MM.1S (cell line): ENCODE measurements around the gene SERPINA3.

ENCODE experiments used
- DNase-seq: peaks from one replicate; pipeline ENCODE4 v3.0.0-alpha.2; 2015
- H2AFZ ChIP-seq: fragments of 300-600 bp; sonication (generic); 2 replicates; pipeline ENCODE4 v1.6.0; 2016; ENCODE audit warnings: antibody characterized with exemption, low read length
- H3F3A ChIP-seq: fragments of 300-600 bp; sonication (generic); 2 replicates; pipeline ENCODE4 v1.6.1; 2016; ENCODE audit warnings: mild to moderate bottlenecking, antibody characterized with exemption, low read length, moderate library complexity, mixed read lengths; ENCODE audit not compliant: insufficient read depth
- H3K27ac ChIP-seq: fragments of 300-600 bp; sonication (generic); 2 replicates; pipeline ENCODE4 v1.5.1; 2016; ENCODE audit warnings: mild to moderate bottlenecking, low read length
- H3K27me3 ChIP-seq: fragments of 300-600 bp; sonication (generic); replicated peaks from 2 replicates; pipeline ENCODE4 v1.6.0; 2016; ENCODE audit warnings: low read length; ENCODE audit not compliant: insufficient read depth
- H3K36me3 ChIP-seq: fragments of 300-600 bp; sonication (generic); replicated peaks from 2 replicates; pipeline ENCODE4 v1.6.1; 2016; ENCODE audit warnings: mild to moderate bottlenecking, low read length, mixed read lengths; ENCODE audit not compliant: insufficient read depth
- H3K4me1 ChIP-seq: fragments of 300-600 bp; sonication (generic); 2 replicates; pipeline ENCODE4 v1.6.1; 2016; ENCODE audit warnings: low read length, mixed read lengths
- H3K4me2 ChIP-seq: fragments of 300-600 bp; sonication (generic); 2 replicates; pipeline ENCODE4 v1.6.0; 2016; ENCODE audit warnings: low read depth, low read length
- H3K4me3 ChIP-seq: fragments of 300-600 bp; sonication (generic); 2 replicates; pipeline ENCODE4 v1.5.1; 2016; ENCODE audit warnings: low read length, mixed read lengths
- H3K79me2 ChIP-seq: fragments of 300-600 bp; sonication (generic); 2 replicates; pipeline ENCODE4 v1.6.1; 2016; ENCODE audit warnings: mixed run types, low read length, mixed read lengths
- H3K9ac ChIP-seq: fragments of 300-600 bp; sonication (generic); 2 replicates; pipeline ENCODE4 v1.6.1; 2016; ENCODE audit warnings: low read length, mixed read lengths
- H3K9me2 ChIP-seq: fragments of 300-600 bp; sonication (generic); replicated peaks from 2 replicates; pipeline ENCODE4 v1.6.1; 2016; ENCODE audit warnings: mild to moderate bottlenecking, low read length, mixed read lengths; ENCODE audit not compliant: insufficient read depth
- H3K9me3 ChIP-seq: fragments of 300-600 bp; sonication (generic); replicated peaks from 2 replicates; pipeline ENCODE4 v1.6.1; 2016; ENCODE audit warnings: mild to moderate bottlenecking, low read length, mixed read lengths; ENCODE audit not compliant: insufficient read depth
- H4K20me1 ChIP-seq: fragments of 300-600 bp; sonication (generic); 2 replicates; pipeline ENCODE4 v1.6.1; 2016; ENCODE audit warnings: mild to moderate bottlenecking, low read length, moderate library complexity, mixed read lengths; ENCODE audit not compliant: insufficient read depth
- CTCF ChIP-seq: fragments of 300-600 bp; sonication (generic); IDR thresholded peaks from 2 replicates; pipeline ENCODE4 v1.5.1; 2016; ENCODE audit warnings: antibody characterized with exemption, low read length, mixed read lengths
- EZH2 ChIP-seq: fragments of 300-600 bp; sonication (generic); optimal IDR thresholded peaks from 2 replicates; pipeline ENCODE3; 2017; ENCODE audit warnings: low read depth, mild to moderate bottlenecking, antibody characterized with exemption, low read length, mixed read lengths
- EZH2phosphoT487 ChIP-seq: fragments of 300-600 bp; sonication (generic); IDR thresholded peaks from 2 replicates; pipeline ENCODE4 v1.6.1; 2018; ENCODE audit warnings: antibody characterized with exemption, low read length

The SERPINA3 gene

GRCh38 chr14:94623422-94623809 is 11.2 kb downstream of the SERPINA3 start:
- Histone ChIP-seq H3F3A (no peaks in the 10 kb centered on the region), H4K20me1 (no peaks in the 10 kb centered on the region), H3K4me1 (no peaks in the 10 kb centered on the region), H3K4me2 (no peak overlapping the region), H3K4me3 (no peak overlapping the region), H2AFZ (no peak overlapping the region), H3K27me3 (0 out of 2 replicates have a peak, but pooled peaks cover 6% of the 10 kb centered on the region), H3K9me2 (no peaks in the 10 kb centered on the region), H3K9me3 (no peaks in the 10 kb centered on the region), H3K36me3 (no peaks in the 10 kb centered on the region), H3K27ac (no peak overlapping the region), H3K79me2 (no peaks in the 10 kb centered on the region), H3K9ac (no peak overlapping the region)
- TF ChIP-seq CTCF: no peak
- no peak for TF ChIP-seq EZH2phosphoT487
- no peak for TF ChIP-seq EZH2
- no peak for DNase-seq

GRCh38 chr14:94623856-94624499 is 11.8 kb downstream of the SERPINA3 start:
- H2AFZ ChIP-seq: no peak overlapping the region
- H3K9me3 ChIP-seq: no peaks in the 10 kb centered on the region
- 0 out of 2 replicates have a peak, but pooled peaks cover 6% of the 10 kb centered on the region for H3K27me3 ChIP-seq
- no peaks in the 10 kb centered on the region for H4K20me1 ChIP-seq
- no peak overlapping the region for H3K4me3 ChIP-seq
- H3F3A ChIP-seq: no peaks in the 10 kb centered on the region
- no peaks in the 10 kb centered on the region for H3K79me2 ChIP-seq
- no peaks in the 10 kb centered on the region for H3K36me3 ChIP-seq
- no peaks in the 10 kb centered on the region for H3K9me2 ChIP-seq
- no peaks in the 10 kb centered on the region for H3K4me1 ChIP-seq
- no peak overlapping the region for H3K27ac ChIP-seq
- DNase-seq: no peak
- TF ChIP-seq CTCF (no peak), EZH2 (no peak), EZH2phosphoT487 (no peak)
- H3K4me2 ChIP-seq: no peak overlapping the region
- H3K9ac ChIP-seq: no peak overlapping the region

- Histone ChIP-seq H3K9ac (no peak overlapping the region), H3K9me3 (no peaks in the 10 kb centered on the region), H2AFZ (no peak overlapping the region), H3K4me3 (no peak overlapping the region), H3K27ac (no peak overlapping the region), H3K79me2 (no peaks in the 10 kb centered on the region), H3K27me3 (0 out of 2 replicates have a peak, but pooled peaks cover 6% of the 10 kb centered on the region), H3K4me1 (no peaks in the 10 kb centered on the region), H3F3A (no peaks in the 10 kb centered on the region), H3K36me3 (no peaks in the 10 kb centered on the region), H4K20me1 (no peaks in the 10 kb centered on the region), H3K9me2 (no peaks in the 10 kb centered on the region), H3K4me2 (no peak overlapping the region)
- no peak for TF ChIP-seq EZH2
- TF ChIP-seq CTCF: no peak
- TF ChIP-seq EZH2phosphoT487: no peak
- DNase-seq: no peak
Observed at GRCh38 chr14:94624537-94625352, 12.6 kb downstream of the SERPINA3 start.
